ENCODE measurements around the gene PNCK. TPM values are rescaled to one million over a fixed set of nuclear protein-coding genes. Genes with fewer than 3 reads are reported as not detected.
"Not testable (repeated sequence)": the region's sequence is repeated elsewhere in the genome, so short reads cannot be mapped to it uniquely, and the experiment has no call there.

Gene PNCK
- polyA plus RNA-seq, 2 of the 4 experiments (the other 2 are of a cell fraction), result 0.17 to 0.25 TPM

DNA sequence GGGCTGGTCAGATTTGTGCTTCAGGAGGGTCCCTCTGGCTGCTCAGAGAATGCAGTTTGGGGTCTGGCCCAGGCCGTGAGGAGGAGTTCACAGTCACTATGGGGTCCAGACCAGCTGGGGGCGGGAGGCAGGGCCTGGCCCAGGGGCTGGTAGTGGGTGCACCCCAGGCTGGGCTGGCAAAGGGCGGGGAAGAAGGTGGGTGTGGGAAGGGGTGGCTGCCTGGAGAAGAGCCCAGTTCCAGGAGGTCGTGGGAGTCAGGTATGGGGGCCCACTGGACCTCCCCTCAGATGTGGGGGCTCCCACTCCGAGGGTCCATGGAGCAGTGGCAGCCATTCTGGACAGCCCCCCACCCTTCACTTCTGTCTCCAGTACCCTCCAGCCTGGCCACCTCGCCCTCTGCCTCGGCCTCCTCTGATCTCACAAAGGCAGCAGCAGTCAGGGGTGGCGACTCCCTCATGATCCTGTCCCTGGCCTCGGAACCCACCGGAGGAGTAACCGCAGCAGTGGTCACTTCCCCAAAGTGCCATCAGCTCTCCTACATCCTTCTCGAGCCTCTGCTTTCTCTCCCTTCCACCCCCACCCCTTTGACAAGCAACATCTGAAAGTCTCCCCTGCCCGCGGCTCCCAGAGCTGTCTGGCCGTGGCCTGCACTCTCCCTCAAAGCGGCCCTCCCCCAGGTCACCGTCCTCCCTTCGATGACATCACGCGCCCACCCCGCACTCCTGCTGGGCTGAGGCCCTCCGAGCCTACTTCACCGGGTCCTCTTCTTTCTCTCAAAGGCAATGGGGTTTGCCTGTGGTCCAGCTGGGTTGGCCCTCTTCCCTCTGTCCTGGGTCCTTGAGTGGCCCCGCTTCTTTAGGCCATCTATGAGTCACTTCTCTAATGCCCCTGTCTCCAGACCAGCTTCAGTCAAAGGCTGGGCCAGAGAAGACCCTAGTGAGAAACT is 12.4 kb upstream of the PNCK start:
- Histone ChIP-seq H3K4me2 (no peak overlapping the region), H3K9me3 (no peaks in the 10 kb centered on the region), H3K27ac (no peak overlapping the region), H3K4me1 (peaks cover 13% of the 10 kb centered on the region), H3K4me3 (no peak overlapping the region)
- TF ChIP-seq KDM1A (IDR thresholded peaks at IDR 0.05; ENCODE audit: low read depth), result no peak
- no peak for TF ChIP-seq GATA3 (IDR thresholded peaks at IDR 0.05; ENCODE audit: borderline replicate concordance)
- TF ChIP-seq POLR2AphosphoS2 (conservative IDR thresholded peaks at IDR 0.05; ENCODE audit: low read length), result no peak
- TF ChIP-seq, protein P1, sequence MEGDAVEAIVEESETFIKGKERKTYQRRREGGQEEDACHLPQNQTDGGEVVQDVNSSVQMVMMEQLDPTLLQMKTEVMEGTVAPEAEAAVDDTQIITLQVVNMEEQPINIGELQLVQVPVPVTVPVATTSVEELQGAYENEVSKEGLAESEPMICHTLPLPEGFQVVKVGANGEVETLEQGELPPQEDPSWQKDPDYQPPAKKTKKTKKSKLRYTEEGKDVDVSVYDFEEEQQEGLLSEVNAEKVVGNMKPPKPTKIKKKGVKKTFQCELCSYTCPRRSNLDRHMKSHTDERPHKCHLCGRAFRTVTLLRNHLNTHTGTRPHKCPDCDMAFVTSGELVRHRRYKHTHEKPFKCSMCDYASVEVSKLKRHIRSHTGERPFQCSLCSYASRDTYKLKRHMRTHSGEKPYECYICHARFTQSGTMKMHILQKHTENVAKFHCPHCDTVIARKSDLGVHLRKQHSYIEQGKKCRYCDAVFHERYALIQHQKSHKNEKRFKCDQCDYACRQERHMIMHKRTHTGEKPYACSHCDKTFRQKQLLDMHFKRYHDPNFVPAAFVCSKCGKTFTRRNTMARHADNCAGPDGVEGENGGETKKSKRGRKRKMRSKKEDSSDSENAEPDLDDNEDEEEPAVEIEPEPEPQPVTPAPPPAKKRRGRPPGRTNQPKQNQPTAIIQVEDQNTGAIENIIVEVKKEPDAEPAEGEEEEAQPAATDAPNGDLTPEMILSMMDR (IDR thresholded peaks at IDR 0.05), result no peak
- TF ChIP-seq EHF (CRISPR knock-in tag; IDR thresholded peaks at IDR 0.05), result no peak
- TF ChIP-seq RARB (CRISPR knock-in tag; IDR thresholded peaks at IDR 0.05), result no peak
- TF ChIP-seq ZC3H11A (IDR thresholded peaks at IDR 0.05), result no peak
- FAIRE-seq, result no peak
- ATAC-seq, result no peak
- ChIA-PET POLR2A (no interaction called here), CTCF (interaction anchor here (1.1 to 3.5 kb wide), 10 partner anchors 10 to 261 kb away, joined by 3 to 32 read pairs (median 4); no protein-coding TSS in a partner anchor)
- DNase-seq (ENCODE audit: low read depth in 1 of 2, low spot score in 1 of 2), result no peak
- WGBS (ENCODE audit: missing lambda C conversion rate), result 71% methylated on average over 11 of the region's 24 CpGs

DNA sequence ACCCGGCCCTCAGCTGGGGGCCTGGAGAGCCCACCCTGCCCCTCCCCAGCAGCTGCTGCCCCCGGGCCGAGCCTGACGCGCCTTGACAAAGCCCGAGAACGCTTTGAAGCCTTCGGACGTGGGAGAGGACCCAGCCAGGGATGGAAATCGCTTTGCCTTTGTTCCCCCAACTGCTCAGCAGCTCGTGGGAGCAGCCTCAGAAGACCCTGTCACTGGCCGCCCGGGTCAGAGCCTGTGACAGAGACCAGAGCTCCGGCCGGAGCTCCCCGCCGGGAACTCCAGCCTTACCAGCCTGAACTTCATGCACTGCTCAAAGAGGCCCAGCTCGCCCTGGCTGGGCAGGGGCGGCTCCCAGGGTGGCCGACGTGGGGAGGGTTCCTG is 11.5 kb upstream of the PNCK start:
- TF ChIP-seq, protein P1 (IDR thresholded peaks at IDR 0.05), result no peak
- no peak for ATAC-seq
- CTCF ChIA-PET, result interaction anchor here (0.9 to 3.5 kb wide), 2 partner anchors 17 to 23 kb away, joined by 3 to 32 read pairs; no protein-coding TSS in a partner anchor
- peaks cover 13% of the 10 kb centered on the region for H3K4me1 ChIP-seq
- WGBS (ENCODE audit: missing lambda C conversion rate), result 91% methylated on average over 9 of the region's 21 CpGs
- H3K9me3 ChIP-seq, result no peaks in the 10 kb centered on the region
- no peak overlapping the region for H3K27ac ChIP-seq
- no peak overlapping the region for H3K4me2 ChIP-seq
- no peak for DNase-seq (ENCODE audit: low read depth in 1 of 2, low spot score in 1 of 2)
- FAIRE-seq, result no peak
- POLR2A ChIA-PET, result no interaction called here
- no peak overlapping the region for H3K4me3 ChIP-seq

DNA sequence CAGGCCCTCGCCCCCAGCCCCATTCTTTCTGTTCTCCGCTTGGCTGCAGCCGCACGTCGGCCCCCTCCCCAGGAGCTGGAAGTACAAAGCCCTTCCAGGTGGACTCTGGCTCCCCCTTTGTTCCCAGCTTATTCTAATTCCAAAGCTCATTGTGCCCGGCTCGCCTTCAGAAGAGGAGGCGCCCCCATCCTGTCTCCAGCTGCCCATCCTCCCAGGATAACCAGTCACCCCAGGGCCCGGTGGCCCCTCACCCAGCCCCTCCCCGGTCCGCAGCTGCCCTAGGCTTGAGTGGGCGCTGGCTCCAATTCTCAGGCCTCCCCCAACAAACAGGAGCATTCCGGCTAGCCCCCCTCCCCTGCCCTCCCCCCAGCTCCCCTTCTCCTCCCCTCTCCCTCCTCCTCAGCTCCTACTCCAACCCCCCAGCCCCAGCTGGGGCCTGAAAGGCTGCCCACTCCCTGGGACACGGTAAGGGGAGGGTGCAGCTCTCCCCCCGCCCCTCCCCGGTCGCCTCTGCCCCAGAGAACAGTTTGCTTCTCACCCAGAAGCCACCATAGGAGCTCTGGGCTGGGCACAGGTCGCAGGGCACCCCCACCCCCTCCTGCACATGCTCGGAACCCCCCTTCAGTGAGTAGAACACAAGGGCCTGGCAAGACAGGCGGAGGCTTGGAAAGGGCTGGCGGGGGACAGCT is 11.0 kb upstream of the PNCK start:
- TF ChIP-seq ZSCAN20 (CRISPR knock-in tag; IDR thresholded peaks at IDR 0.05) (no peak), GATA3 (IDR thresholded peaks at IDR 0.05; ENCODE audit: borderline replicate concordance) (no peak)
- TF ChIP-seq, protein P2, sequence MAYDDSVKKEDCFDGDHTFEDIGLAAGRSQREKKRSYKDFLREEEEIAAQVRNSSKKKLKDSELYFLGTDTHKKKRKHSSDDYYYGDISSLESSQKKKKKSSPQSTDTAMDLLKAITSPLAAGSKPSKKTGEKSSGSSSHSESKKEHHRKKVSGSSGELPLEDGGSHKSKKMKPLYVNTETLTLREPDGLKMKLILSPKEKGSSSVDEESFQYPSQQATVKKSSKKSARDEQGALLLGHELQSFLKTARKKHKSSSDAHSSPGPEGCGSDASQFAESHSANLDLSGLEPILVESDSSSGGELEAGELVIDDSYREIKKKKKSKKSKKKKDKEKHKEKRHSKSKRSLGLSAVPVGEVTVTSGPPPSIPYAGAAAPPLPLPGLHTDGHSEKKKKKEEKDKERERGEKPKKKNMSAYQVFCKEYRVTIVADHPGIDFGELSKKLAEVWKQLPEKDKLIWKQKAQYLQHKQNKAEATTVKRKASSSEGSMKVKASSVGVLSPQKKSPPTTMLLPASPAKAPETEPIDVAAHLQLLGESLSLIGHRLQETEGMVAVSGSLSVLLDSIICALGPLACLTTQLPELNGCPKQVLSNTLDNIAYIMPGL (CRISPR knock-in tag; IDR thresholded peaks at IDR 0.05; ENCODE audit: borderline replicate concordance), result no peak
- Histone ChIP-seq H3K4me3 (no peak overlapping the region), H3K4me1 (peaks cover 13% of the 10 kb centered on the region), H3K27ac (no peak overlapping the region), H3K9me3 (no peaks in the 10 kb centered on the region), H3K4me2 (no peak overlapping the region)
- POLR2A ChIA-PET, result no interaction called here
- ATAC-seq (no peak), DNase-seq (ENCODE audit: low read depth in 1 of 2, low spot score in 1 of 2) (no peak), FAIRE-seq (no peak)
- 71% methylated on average over 9 of the region's 21 CpGs for WGBS (ENCODE audit: missing lambda C conversion rate)
- CTCF ChIA-PET, result interaction anchor here (0.9 to 3.5 kb wide), 5 partner anchors 16 to 75 kb away, joined by 3 to 32 read pairs (median 4); no protein-coding TSS in a partner anchor

DNA sequence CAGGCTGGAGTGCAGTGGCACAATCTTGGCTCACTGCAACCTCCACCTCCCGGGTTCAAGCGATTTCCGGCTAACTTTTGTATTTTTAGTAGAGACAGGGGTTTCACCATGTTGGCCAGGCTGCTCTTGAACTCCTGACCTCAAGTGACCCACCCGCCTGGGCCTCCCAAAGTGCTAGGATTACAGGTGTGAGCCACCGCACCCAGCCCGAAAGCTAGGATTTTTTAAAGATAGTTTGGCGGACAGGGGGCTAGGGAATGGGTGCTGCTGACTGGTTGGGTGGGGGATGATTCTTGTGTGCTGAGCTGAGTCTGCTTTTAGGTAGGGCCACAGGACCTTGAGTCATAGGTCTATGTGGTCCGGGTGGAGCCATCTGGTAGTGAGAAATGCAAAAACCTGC is 9.9 kb upstream of the PNCK start:
- FAIRE-seq; POLR2A ChIA-PET; H3K4me3 ChIP-seq; H3K4me1 ChIP-seq; H3K9me3 ChIP-seq; ATAC-seq; DNase-seq (ENCODE audit: low read depth in 1 of 2, low spot score in 1 of 2); H3K4me2 ChIP-seq; H3K27ac ChIP-seq: not testable (repeated sequence)
- WGBS (ENCODE audit: missing lambda C conversion rate), result 80% methylated on average over 7 of the region's 8 CpGs
- CTCF ChIA-PET, result interaction anchor here (0.9 to 3.5 kb wide), 5 partner anchors 15 to 74 kb away, joined by 3 to 32 read pairs (median 4); no protein-coding TSS in a partner anchor

All from A549 (cell line).